GM21529 (cell line): ENCODE measurements around the gene KCNK16.

Experiments
- ATAC-seq: cut with Tn5 transposase; IDR thresholded peaks from one replicate; pipeline ENCODE4 v1.9.1; 2021; ENCODE audit not compliant: unreplicated experiment

The KCNK16 gene

GRCh38 chr6:39322306-39322850, at the start of gene KCNK16:
TSS of gene KCNK16 (minus strand) at chr6:39322702. CDS start at chr6:39322540, 162 bp downstream.
- no peak for ATAC-seq

DNA sequence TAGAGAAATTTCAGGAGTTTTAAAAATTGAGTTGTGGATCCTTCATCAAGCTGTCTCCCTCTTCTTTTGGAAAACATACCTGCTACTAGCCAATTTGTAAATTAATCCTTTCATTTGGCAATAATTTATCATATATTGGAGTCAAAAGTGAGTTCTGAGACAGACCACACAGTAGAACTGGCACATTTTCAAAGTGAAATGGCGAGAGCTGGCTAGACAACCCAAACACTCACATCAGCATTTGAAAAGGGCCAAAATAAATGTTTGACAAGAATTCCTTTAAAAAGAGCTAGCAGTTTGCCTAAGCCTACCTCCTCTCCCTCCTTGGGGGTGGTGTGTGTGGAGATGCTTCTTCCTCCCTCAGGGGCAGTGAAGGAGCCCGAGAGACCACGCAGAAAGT, 47.9 kb upstream of the KCNK16 start:
- no peak for ATAC-seq

GRCh38 chr6:39369987-39370386, 47.5 kb upstream of the KCNK16 start:
- ATAC-seq = no peak

DNA sequence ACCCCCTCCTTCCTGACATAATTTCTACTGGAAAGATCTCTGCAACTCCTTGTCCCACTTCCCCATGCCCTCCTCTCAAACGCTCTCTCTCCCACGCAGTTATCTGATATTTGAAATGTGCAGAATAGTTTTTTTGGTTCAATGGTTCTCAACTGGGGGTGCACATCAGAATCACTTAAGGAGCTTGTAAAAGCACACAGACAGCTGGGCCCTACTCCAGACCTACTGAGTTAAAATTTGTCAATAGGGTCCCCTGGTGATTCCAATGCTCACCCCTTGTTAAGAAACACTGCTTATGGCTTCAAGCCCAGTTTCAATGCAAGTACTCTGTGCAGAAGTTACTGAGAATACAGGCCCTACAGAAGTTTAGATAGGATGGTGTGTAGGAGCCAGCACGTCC, 45.2 kb upstream of the KCNK16 start:
- no peak for ATAC-seq

DNA sequence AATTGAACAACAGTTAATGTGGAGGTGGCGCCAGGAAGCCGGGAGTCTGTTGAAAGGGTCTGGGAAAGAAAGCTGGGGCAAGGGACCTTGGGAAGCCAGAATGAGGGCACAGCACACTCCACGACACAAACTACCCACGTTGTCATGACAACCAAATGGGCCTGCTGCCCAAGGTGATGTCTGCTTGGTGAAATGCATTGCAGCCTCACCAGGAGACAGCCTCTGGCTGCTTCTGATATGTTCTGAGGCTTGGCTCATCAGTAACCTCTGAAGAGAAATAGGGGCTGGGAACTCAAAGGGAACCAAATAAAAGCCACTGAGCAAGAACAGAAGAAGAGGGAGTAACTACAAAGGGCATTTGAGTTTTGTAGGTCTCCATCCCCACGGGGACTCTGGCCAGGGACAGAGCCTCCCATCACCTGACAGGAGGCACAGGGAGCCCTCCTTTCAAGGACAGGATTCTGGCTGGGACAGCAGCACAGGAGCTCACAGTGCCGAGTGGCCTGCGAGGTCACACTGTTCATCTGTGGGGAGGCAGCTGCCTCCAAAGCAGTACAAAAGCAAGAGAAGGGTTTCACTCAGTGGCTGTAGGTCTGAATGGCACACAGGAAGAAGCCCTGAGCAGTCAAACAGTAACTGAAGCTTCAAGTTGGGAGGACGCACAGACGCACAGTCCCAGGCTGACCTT, 44.6 kb upstream of the KCNK16 start:
- no peak for ATAC-seq

DNA sequence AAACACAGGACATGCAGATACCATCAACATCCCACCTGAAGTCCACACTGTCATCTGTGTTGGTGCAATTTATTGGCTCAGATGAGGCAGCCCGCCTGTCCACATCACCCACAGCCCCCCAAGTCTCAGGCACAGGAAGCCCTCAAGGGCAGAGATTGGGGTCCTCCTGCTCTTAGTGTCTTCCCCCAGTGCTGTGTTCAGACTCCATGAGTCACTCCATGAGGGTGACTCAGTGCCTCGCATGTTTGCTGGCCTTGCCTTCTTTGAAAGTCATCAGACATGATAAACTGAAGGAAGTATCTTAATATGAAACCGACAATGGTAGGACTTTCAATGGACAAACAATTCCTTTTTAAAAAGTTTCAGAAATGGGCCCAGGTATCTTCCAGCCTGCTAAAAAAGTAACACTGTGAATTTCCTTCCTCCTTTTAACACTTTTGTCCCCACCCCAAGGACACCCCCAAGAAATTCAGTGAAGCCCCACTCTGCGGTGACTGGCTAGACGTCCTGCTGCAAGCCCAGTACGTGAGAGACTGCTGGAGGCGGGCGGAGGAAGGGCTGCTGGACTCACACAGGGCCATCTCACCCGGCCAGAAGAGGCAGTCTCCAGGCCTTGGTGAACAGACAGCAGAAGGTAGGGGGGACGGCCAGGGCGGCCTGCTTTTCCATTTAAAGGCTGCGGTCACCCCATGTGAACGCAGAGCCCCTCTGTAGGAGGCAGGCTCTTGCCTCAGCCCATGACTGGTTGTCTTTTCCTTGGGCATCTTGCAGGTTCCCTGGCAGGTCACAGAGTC, 43.0 kb upstream of the KCNK16 start:
- ATAC-seq = no peak

DNA sequence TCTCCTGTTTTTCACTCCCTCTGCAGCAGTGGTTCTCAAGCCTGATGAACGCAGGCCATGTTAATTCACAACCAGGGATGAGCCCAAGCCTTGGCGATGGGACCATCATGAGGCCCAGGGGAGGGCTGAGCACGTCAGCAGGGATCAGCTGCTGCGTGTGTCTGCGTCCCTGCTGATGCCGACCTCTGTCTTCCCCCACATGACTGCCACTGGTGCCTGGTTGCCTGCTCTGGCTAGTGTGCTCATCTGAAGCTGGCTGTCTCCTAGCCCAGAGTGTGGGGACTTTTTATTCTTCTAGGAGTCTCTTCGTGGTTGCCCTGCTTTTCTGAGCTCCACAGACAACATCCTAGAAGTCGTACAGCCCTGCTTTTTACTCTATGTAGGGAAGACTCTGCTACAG, 40.8 kb upstream of the KCNK16 start:
- no peak for ATAC-seq

- peak; percentile 19 for ATAC-seq
These were observed 40.0 kb upstream of the KCNK16 start for GRCh38 chr6:39362487-39362865.

- ATAC-seq = peak; percentile 84
These were observed 39.4 kb upstream of the KCNK16 start for GRCh38 chr6:39361657-39362486.

- ATAC-seq = no peak
These were observed 37.9 kb upstream of the KCNK16 start for GRCh38 chr6:39360378-39360777.

DNA sequence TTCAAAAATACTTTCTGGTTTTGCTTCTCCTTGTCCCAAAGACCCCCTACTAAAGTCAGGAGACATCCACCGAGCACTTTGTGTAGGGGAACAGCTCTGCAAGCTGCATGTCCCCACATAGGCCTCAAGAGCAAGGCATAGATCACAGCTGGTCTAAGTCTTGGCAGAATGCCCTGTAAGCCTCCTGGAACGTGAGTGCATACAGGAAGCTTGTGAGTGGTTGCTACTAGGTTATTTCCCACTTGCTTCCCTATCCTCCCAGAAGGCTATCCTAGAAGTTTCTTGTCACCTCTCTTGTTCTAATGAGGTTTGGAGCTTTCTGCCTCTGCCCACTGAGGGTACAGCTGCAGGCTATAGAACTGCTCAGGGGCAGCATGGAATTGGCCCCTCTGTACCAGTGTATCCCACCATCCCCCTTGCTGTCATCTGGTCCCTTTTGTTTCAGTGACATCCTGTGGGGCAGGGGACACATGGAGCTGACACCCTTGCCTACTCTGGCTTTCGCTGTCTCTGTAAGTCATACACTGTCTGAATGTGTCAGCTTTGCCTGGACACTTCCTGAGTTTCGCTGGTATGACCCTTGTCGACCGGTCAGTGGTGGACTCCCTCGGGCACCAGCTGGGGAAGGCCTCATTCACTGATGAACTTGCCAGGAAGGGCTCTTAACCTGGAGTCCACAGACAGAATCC, 35.6 kb upstream of the KCNK16 start:
- ATAC-seq = no peak

DNA sequence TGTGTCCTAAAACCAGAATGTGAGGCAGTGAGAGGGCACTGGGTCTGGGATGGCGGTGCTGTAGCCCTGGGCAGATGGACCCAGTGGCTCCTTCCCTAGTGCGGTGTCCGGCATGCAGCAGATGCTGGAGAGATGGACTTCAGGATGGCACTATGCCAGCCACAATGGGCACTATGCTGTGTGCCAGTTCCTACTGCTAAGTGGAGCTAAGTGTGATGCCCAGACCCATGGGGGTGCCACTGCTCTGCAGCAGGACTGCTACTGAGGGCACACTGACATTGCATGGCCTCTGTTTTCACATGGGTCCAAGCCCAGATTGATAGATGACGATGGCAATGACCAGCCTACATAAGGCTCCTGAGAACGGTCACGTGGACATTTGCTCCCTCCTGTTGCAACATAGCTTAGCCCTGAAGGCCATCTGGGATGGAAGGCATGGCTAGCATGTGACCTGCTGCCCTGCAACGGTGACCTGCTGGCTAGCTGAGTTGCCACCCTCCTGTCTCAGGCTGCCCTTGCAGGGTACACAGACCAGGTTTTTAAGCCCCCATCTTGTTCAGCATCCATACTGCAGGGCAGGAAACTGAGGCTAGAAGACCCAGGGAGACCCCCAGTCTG, 31.3 kb upstream of the KCNK16 start:
- ATAC-seq = no peak

DNA sequence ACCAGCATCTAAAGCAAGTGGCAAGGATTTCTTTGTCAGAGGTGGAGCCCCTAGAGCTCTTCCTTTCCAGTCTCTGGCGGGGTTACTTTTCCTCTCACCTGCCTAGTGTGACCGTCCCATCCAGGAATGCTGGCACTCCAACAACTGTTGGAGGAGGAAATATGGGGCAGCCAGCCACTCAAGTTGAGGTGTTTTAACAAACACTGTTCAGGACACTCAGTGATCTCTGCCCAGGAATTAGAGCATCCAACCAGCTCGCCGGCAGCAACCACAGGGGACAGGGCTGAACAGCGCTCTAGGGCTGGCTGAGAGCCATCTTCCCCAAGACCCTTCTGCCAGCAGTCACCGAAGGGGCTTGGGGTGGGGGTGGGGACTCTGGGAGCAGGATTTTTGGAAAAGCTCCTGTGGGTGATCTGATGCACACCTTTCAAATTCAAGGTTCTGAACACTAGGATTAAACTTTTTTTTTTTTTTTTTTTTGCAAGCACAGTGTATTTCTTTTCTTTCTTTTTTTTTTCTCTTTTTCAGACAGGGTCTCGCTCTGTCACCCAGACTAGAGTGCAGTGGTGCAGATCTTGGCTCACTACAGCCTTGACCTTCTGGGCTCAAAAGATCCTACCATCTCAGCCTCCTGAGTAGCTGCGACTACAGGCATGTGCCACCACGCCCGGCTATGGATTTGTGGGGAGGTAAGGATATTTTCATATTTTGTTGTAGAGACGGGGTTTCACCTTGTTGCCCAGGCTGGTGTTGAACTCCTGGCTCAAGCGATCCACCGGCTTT, 28.4 kb upstream of the KCNK16 start:
- no peak for ATAC-seq

GRCh38 chr6:39348740-39349139, 26.2 kb upstream of the KCNK16 start:
- no peak for ATAC-seq

- ATAC-seq = peak; percentile 65
These were observed 25.5 kb upstream of the KCNK16 start for GRCh38 chr6:39347906-39348585.

DNA sequence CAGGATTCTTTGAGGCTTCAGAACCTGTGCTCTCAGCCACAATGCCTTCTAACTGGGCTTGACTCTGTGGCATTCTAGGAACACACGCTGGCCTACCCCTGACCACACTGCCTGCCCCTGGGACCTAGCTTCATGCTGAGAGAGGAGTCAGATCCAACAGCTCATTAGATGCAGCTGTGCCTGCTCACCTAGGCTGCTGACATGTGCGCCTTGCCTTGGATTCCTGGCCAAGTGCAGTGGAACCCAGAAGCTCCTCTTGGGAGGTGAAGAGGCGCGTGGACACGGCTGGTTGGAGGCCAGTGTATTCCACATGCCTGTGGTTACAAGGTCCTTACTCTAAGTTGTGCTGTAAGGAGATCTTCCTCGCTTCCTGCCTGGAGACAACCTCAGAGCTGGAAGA, 24.7 kb upstream of the KCNK16 start:
- no peak for ATAC-seq

GRCh38 chr6:39344821-39345280, 22.3 kb upstream of the KCNK16 start:
- no peak for ATAC-seq

DNA sequence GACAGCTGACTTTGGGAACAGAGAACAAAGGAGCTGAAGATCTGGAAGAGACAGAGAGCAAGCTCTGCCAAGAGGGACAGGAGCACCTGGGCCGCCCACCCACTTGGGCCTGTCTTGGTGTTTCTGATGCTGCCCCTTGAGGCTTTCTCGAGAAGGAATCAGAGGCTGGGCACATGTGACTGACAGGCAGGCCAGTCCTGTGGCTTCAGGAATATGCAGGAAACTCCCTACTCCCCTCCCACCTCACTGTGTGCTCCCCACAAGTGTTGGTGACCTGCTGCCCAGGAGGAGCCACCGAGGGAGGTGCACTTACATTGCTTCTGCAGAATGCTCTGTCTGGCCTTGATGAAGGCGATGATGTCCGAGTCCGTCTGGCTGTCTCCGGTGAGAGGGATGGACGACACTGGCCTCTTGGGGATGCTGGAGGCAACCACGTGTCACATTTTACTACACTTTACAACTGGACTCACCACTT, 20.9 kb upstream of the KCNK16 start:
- no peak for ATAC-seq
